HCT116 (cell line): ENCODE data around the gene SLFN5. TPM values are rescaled to one million over a fixed set of nuclear protein-coding genes. Genes with fewer than 3 reads are reported as not detected.

Source experiments
- ATAC-seq: fragments of 200-7000 bp; cut with Tn5 transposase; 2 replicates; pipeline ENCODE4 v1.9.1; 2020; ENCODE audit warnings: mild to moderate bottlenecking, moderate library complexity
- BruUV-seq: library from RNA; stranded (reverse); fragments of 400-500 nt; replicated peaks from 2 replicates; lab custom pipeline; 2021; lab: Mats Ljungman, UMichigan
- CTCF ChIA-PET: fragments of 300-600 bp; sonication (Branson Sonifier 250); formaldehyde crosslinking; loops from one replicate; lab custom pipeline; 2021; ENCODE audit warnings: antibody characterized with exemption; lab: Charles Lee
- POLR2A ChIA-PET: fragments of 300-600, 350-600 bp; sonication (Branson Sonifier 250); formaldehyde crosslinking; loops from one replicate; lab custom pipeline; 2021; ENCODE audit warnings: antibody characterized with exemption; lab: Charles Lee
- RAD21 ChIA-PET, 2 experiments: fragments of 300-600 bp; sonication (Branson Sonifier 250); formaldehyde crosslinking; loops; one replicate each; lab custom pipeline; 2023; ENCODE audit warnings: low total read pairs in 2 of 2; ENCODE audit not compliant: uncharacterized antibody in 2 of 2, unreplicated experiment in 2 of 2, low non-redundant PET in 1 of 2; lab: Charles Lee
- DNase-seq: peaks from one replicate; pipeline ENCODE4 v3.0.0-alpha.2; 2010; ENCODE audit warnings: low read depth, low spot score
- H2AFZ ChIP-seq: fragments of 200-600 bp; shearing (Covaris generic), sonication (generic); 2 replicates; pipeline ENCODE4 v1.6.1; 2017; ENCODE audit warnings: low read depth, mixed run types, mixed read lengths, antibody characterized with exemption, low read length; ENCODE audit not compliant: poor library complexity, severe bottlenecking
- H3K27ac ChIP-seq: 2 replicates; pipeline ENCODE4 v1.5.1; 2012; ENCODE audit warnings: low read depth, low read length
- H3K27me3 ChIP-seq: fragments of 200-600 bp; sonication (generic); 2 replicates; pipeline ENCODE4 v1.6.1; 2016; ENCODE audit warnings: mixed run types, low read length, mixed read lengths; ENCODE audit not compliant: insufficient read depth
- H3K36me3 ChIP-seq, 2 experiments: fragments of 200-500 bp in 1 of 2; fragments of 200-600 bp in 1 of 2; sonication (Bioruptor generic) in 1 of 2; sonication (generic) in 1 of 2; 2 replicates each; pipeline versions ENCODE4 v1.5.1 to v1.6.1; 2014 to 2016; ENCODE audit warnings: low read length in 2 of 2, inconsistent platforms in 1 of 2, mixed read lengths in 1 of 2, mixed run types in 1 of 2; ENCODE audit not compliant: insufficient read depth in 2 of 2, control insufficient read depth in 1 of 2
- H3K4me1 ChIP-seq, 2 experiments: fragments of 200-600 bp in 1 of 2; sonication (generic) in 1 of 2; 2 replicates each; pipeline versions ENCODE4 v1.5.1 to v1.6.1; 2012 to 2017; ENCODE audit warnings: low read length in 2 of 2, inconsistent platforms in 1 of 2, mild to moderate bottlenecking in 1 of 2, mixed read lengths in 1 of 2, mixed run types in 1 of 2, moderate library complexity in 1 of 2; ENCODE audit not compliant: insufficient read depth in 2 of 2, control insufficient read depth in 1 of 2
- H3K4me2 ChIP-seq: fragments of 200-600 bp; sonication (generic); 2 replicates; pipeline ENCODE4 v1.6.1; 2017; ENCODE audit warnings: mixed run types, low read length, mixed read lengths
- H3K4me3 ChIP-seq, 2 experiments: fragments of 200-600 bp in 1 of 2; sonication (generic) in 1 of 2; replicated peaks in 1 of 2; 2 replicates each; pipeline ENCODE4 v1.5.1; 2011 to 2016; ENCODE audit warnings: low read length in 2 of 2, control low read depth in 1 of 2, low read depth in 1 of 2, mild to moderate bottlenecking in 1 of 2, mixed read lengths in 1 of 2, mixed run types in 1 of 2
- H3K79me2 ChIP-seq: fragments of 200-600 bp; sonication (generic); 2 replicates; pipeline ENCODE4 v1.6.1; 2017; ENCODE audit warnings: mild to moderate bottlenecking, mixed run types, low read length, moderate library complexity, mixed read lengths; ENCODE audit not compliant: insufficient read depth
- H3K9ac ChIP-seq: fragments of 200-600 bp; sonication (generic); 2 replicates; pipeline ENCODE4 v1.6.1; 2016; ENCODE audit warnings: low read length, mixed read lengths
- H3K9me2 ChIP-seq: fragments of 200-600 bp; sonication (generic), shearing (Covaris generic); 2 replicates; pipeline ENCODE4 v1.6.1; 2017; ENCODE audit warnings: mixed run types, mild to moderate bottlenecking, moderate library complexity; ENCODE audit not compliant: insufficient read depth
- H3K9me3 ChIP-seq, 2 experiments: fragments of 200-500 bp in 1 of 2; fragments of 200-600 bp in 1 of 2; sonication (Bioruptor generic) in 1 of 2; sonication (generic) in 1 of 2; 2 replicates each; pipeline ENCODE4 v1.6.1; 2014 to 2017; ENCODE audit warnings: low read length in 2 of 2, mixed read lengths in 2 of 2, inconsistent platforms in 1 of 2, low read depth in 1 of 2, mild to moderate bottlenecking in 1 of 2, mixed run types in 1 of 2, moderate library complexity in 1 of 2; ENCODE audit not compliant: control insufficient read depth in 1 of 2, insufficient read depth in 1 of 2
- H4K20me1 ChIP-seq: fragments of 200-600 bp; sonication (generic), shearing (Covaris generic); 2 replicates; pipeline ENCODE4 v1.6.1; 2017; ENCODE audit warnings: mixed run types, mild to moderate bottlenecking, moderate library complexity; ENCODE audit not compliant: insufficient read depth
- CBX3 ChIP-seq: IDR thresholded peaks from 2 replicates; pipeline ENCODE4 v1.6.1; 2012; ENCODE audit warnings: low read depth
- CEBPB ChIP-seq: IDR thresholded peaks from 2 replicates; pipeline ENCODE4 v1.6.1; 2012; ENCODE audit warnings: low read depth
- ELF1 ChIP-seq: IDR thresholded peaks from 2 replicates; pipeline ENCODE4 v1.6.1; 2012; ENCODE audit warnings: low read depth, borderline replicate concordance
- EZH2 ChIP-seq: fragments of 200-600 bp; sonication (generic); IDR thresholded peaks from 2 replicates; pipeline ENCODE4 v1.6.1; 2017; ENCODE audit warnings: antibody characterized with exemption, mixed run types
- EZH2phosphoT487 ChIP-seq: fragments of 200-600 bp; IDR thresholded peaks from 2 replicates; pipeline ENCODE4 v1.6.1; 2018; ENCODE audit warnings: antibody characterized with exemption, borderline replicate concordance
- FOSL1 ChIP-seq: IDR thresholded peaks from 2 replicates; pipeline ENCODE4 v1.6.1; 2012; ENCODE audit warnings: low read depth
- MAX ChIP-seq: IDR thresholded peaks from 2 replicates; pipeline ENCODE4 v1.6.1; 2012
- POLR2A ChIP-seq: IDR thresholded peaks from 2 replicates; pipeline ENCODE4 v1.7.0; 2011; ENCODE audit warnings: borderline replicate concordance; ENCODE audit not compliant: insufficient read depth, insufficient read length; ENCODE audit errors: extremely low read depth
- POLR2AphosphoS5 ChIP-seq: IDR thresholded peaks from 2 replicates; pipeline ENCODE4 v1.6.1; 2011; ENCODE audit warnings: mild to moderate bottlenecking, low read depth, low read length, moderate library complexity
- RAD21 ChIP-seq: IDR thresholded peaks from 2 replicates; pipeline ENCODE4 v1.6.1; 2012; ENCODE audit warnings: low read depth, mild to moderate bottlenecking
- SP1 ChIP-seq: IDR thresholded peaks from 2 replicates; pipeline ENCODE4 v1.6.1; 2012; ENCODE audit warnings: low read depth
- SRF ChIP-seq: IDR thresholded peaks from 2 replicates; pipeline ENCODE4 v1.6.1; 2012; ENCODE audit warnings: low read depth
- TCF7L2 ChIP-seq: IDR thresholded peaks from 2 replicates; pipeline ENCODE4 v1.7.0; 2011; ENCODE audit warnings: borderline replicate concordance, inconsistent platforms; ENCODE audit not compliant: insufficient read depth, insufficient read length; ENCODE audit errors: extremely low read depth
- YY1 ChIP-seq: IDR thresholded peaks from 2 replicates; pipeline ENCODE4 v1.6.1; 2011; ENCODE audit warnings: low read length, low read depth, moderate library complexity, mild to moderate bottlenecking; ENCODE audit not compliant: insufficient replicate concordance; ENCODE audit errors: extremely low read depth
- intact Hi-C: fragments of 100-400 bp; cut with micrococcal nuclease; formaldehyde crosslinking; loops from 2 replicates; pipeline ENCODE4 v1.10.0; 2022
- total RNA-seq: library from RNA; stranded (reverse); gene quantifications from one replicate; pipeline ENCODE4 v1.2.1, GENCODE V29; 2021; ENCODE audit not compliant: unreplicated experiment
- TF ChIP-seq, protein P1 (sequence below): IDR thresholded peaks from 2 replicates; pipeline ENCODE4 v1.6.1; 2012; ENCODE audit warnings: low read depth

Gene SLFN5
- total RNA-seq, 1 experiment from 2014 or later = 23.7 TPM

- Histone ChIP-seq H3K4me2 (no peak overlapping the region), H2AFZ (no peak overlapping the region), H3K4me3 (no peak overlapping the region), H3K4me1 (no peaks in the 10 kb centered on the region), H3K36me3 (no peaks in the 10 kb centered on the region), H3K27me3 (0 out of 2 replicates have a peak, but pooled peaks cover 4% of the 10 kb centered on the region), H3K9ac (no peak overlapping the region), H4K20me1 (no peaks in the 10 kb centered on the region), H3K9me2 (no peaks in the 10 kb centered on the region), H3K27ac (no peak overlapping the region), H3K9me3 (no peaks in the 10 kb centered on the region), H3K79me2 (no peaks in the 10 kb centered on the region)
- TF ChIP-seq POLR2A = no peak
- TF ChIP-seq POLR2AphosphoS5 = no peak
- TF ChIP-seq YY1 = no peak
- TF ChIP-seq, protein P1, sequence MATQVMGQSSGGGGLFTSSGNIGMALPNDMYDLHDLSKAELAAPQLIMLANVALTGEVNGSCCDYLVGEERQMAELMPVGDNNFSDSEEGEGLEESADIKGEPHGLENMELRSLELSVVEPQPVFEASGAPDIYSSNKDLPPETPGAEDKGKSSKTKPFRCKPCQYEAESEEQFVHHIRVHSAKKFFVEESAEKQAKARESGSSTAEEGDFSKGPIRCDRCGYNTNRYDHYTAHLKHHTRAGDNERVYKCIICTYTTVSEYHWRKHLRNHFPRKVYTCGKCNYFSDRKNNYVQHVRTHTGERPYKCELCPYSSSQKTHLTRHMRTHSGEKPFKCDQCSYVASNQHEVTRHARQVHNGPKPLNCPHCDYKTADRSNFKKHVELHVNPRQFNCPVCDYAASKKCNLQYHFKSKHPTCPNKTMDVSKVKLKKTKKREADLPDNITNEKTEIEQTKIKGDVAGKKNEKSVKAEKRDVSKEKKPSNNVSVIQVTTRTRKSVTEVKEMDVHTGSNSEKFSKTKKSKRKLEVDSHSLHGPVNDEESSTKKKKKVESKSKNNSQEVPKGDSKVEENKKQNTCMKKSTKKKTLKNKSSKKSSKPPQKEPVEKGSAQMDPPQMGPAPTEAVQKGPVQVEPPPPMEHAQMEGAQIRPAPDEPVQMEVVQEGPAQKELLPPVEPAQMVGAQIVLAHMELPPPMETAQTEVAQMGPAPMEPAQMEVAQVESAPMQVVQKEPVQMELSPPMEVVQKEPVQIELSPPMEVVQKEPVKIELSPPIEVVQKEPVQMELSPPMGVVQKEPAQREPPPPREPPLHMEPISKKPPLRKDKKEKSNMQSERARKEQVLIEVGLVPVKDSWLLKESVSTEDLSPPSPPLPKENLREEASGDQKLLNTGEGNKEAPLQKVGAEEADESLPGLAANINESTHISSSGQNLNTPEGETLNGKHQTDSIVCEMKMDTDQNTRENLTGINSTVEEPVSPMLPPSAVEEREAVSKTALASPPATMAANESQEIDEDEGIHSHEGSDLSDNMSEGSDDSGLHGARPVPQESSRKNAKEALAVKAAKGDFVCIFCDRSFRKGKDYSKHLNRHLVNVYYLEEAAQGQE = no peak
- no peak for TF ChIP-seq CEBPB
- TF ChIP-seq FOSL1 = no peak
- no peak for TF ChIP-seq CBX3
- no peak for TF ChIP-seq RAD21
- no peak for TF ChIP-seq EZH2
- TF ChIP-seq SRF = no peak
- TF ChIP-seq EZH2phosphoT487 = no peak
- TF ChIP-seq SP1 = no peak
- no peak for TF ChIP-seq MAX
- no peak for TF ChIP-seq TCF7L2
- no peak for TF ChIP-seq ELF1
- RAD21 ChIA-PET = no interaction called here
- DNase-seq (no peak), ATAC-seq (no peak)
- CTCF ChIA-PET = no interaction called here
- intact Hi-C loops = no loop called here
- POLR2A ChIA-PET = no interaction called here
- no TSS peak for BruUV-seq
Measured at GRCh38 chr17:35224436-35224835, 18.4 kb upstream of the SLFN5 start.
